ENCODE data around the gene TMEM50B.
A peak's percentile ranks its signal among the peaks of the same experiment; 100 is the strongest.
"Not testable (repeated sequence)": the region's sequence is repeated elsewhere in the genome, so short reads cannot be mapped to it uniquely, and the experiment has no call there.

The TMEM50B gene

DNA sequence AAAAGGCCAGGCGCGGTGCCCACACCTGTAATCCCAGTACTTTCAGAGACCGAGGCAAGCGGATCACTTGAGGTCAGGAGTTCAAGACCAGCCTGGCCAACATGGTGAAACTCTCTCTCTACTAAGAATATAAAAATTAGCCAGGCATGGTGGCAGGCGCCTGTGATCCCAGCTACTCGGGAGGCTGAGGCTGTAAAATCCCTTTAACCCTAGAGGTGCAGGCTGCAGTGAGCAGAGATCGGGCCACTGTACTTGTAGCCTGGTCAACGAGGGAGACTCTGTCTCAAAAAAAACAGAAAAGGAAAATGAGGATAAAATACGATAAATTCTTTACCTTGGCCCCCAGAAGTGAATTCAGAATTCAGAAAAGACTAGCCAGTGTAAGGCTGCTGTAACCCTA, 1.6 kb downstream of the TMEM50B start:
- no peak for DNase-seq
- no peak for ATAC-seq

DNA sequence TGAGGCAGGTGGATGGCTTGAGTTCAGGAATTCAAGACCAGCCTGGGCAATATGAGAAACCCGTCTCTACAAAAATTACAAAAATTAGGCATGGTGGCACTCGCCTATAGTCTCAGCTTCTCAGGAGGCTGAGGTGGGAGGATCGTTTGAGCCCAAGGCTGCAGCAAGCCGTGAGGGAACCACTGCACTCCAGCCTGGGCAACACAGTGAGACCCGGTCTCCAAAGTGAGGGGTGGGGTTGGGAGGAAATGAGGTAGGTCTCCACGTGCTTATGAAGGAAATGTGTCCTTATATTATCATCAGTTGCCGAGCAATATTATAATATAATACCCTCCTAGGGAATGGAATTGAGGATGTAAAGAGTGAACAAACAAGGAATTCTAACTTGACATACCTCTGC, 2.7 kb downstream of the TMEM50B start:
- ATAC-seq, result no peak
- no peak for DNase-seq

DNA sequence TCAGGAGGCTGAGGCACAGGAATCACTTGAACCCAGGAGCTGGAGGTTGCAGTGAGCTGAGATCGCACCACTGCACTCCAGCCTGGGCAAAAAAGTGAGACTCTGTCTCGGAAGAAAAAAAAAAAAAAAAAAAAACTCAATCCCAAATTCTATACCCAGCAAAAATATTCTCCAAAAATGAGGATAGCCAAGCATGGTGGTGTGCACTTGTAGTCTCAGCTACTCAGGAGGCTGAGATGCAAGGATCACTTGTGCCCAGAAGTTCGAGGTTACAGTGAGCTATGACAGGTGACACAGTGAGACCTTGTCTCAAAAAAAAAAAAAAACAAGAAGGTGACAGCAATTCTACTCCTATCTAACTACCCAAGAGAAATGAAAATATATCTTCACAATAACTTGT, 6.4 kb downstream of the TMEM50B start:
- ATAC-seq (no peak), DNase-seq (no peak)

DNA sequence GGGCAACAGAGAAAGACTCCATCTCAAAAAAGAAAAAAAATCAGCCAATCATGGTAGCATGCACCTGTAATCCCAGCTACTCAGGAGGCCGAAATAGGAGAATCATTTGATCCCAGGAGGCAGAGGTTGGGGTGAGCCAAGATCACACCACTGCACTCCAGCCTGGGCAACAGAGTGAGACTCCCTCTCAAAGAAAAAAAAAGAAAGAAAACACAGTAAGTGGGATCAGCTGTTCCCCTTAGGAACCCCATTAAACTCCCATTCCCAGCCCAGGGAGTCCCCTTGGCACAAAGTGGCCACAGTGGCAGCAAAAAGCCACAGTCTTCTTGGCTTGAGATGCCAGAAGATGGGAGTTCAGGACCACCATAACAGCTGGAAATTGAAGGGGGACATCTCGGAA, 9.1 kb downstream of the TMEM50B start:
- ATAC-seq (no peak), DNase-seq (no peak)

DNA sequence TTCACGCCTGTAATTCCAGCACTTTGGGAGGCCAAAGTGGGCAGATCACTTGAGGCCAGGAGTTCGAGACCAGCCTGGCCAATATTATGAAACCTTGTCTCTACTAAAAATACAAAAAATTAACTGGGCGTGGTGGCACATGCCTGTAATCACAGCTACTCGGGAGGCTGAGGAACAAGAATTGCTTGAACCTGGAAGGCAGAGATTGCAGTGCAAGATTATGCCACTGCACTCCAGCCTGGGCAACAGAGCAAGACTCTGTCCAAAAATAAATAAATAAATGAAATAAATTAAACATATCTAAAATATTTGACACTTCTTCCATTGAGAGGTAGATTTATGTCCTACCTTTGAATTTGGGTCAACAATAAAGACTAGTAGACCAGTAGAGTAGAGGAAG, 10.6 kb downstream of the TMEM50B start:
- not testable (repeated sequence) for DNase-seq, ATAC-seq

DNA sequence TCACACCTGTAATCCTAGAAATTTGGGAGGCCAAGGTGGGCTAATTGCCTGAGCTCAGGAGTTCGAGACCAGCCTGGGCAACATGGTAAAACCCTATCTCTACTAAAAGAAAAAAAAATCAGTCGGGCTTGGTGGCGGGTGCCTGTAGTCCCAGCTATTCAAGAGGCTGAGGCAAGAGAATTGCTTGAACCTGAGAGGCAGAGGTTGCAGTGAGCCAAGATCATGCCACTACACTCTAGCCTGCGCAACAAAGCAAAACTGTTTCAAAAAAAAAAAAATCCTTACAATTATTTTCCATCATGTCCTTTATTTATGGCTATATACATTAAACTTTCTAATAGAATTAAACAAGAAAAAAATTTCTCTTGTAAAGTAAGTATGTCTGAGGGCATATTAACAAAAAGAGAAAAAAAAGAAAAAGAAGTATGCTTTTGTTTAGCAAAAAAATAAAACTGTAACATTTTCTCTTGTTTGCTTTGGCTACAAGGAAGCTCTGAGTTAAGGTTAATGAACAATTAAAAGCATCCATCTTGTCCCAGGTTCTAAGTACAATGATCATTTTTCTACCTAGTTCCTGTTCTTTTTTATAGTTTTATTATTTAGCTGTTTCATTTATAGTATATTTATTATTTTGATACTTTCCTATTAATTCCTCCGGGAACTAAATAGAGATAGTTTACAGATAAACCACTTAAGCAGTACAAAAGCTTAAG, 18.1 kb downstream of the TMEM50B start:
- ATAC-seq, result no peak
- no peak for DNase-seq

DNA sequence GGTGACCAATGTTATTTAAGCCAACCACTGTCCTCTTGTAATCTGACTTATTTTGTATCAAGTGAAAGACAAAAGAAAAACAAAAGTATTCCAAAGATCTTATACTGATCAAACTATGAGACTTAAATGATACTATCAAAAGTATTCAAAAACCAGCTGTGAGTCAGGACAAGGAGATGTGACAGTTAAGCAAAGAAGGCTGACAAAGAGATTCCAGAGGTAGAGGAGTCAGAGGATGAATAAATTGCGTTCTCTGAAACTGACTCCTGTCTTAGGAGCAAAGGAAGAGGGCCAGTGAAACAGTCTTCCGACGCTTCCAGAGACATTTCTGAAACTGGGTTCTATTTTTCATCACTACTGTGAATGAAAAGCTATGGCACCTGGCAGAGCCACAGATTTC, 20.9 kb downstream of the TMEM50B start:
- no peak for ATAC-seq
- no peak for DNase-seq

DNA sequence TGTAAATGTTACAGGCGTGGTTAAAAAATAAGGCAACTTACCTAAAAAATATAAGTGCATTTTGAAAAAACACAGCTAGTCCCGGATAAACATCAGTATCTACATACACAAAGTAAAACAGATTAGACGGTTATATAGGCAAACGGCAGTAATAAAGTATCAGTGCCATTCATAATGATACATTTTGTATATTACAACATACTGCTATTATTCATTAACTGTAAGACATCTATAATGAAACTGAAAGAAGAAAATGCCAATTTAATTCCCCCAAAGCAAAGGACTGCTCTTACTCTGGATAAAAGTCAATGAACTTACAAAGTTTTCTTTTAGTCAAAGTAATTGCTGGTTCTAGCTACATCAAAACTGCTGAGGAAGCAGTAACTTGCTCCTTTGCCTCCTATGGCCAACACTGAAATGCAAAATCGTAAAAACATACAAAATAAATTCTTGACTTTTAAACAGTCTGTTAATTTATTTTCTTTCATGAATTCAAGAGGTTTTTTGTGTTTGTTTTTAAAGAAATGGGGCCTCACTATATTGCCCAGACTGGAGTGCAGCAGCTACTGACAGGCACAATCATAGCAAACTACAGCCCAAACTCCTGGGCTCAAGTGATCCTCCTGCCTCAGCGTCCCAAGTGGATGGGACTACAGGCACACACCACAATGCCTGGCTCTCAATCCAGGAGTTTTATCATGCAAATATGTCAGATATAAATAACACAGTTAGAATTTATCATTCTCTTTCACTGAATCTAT, 23.9 kb downstream of the TMEM50B start:
- no peak for DNase-seq
- ATAC-seq, result no peak

DNA sequence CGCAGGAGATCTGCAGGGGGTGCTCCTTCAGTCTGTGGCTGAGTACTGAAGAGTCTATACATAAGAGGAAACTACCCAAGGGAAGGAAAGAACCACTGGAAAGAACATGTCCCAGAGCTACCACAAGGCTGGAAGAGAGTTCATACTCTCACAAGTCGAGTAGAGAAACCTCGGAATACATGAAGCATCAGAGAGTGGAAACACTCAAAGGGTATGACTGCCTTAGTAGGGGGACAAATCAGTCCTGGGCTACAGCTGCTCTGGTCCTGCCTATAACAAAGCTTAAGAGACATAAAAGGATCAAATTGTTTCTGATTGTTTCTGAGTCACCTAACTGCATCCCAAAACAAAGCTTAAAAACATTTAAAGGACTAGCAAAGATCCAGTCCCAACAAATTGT, 27.4 kb downstream of the TMEM50B start:
- DNase-seq (no peak), ATAC-seq (peak; percentile 57)

DNA sequence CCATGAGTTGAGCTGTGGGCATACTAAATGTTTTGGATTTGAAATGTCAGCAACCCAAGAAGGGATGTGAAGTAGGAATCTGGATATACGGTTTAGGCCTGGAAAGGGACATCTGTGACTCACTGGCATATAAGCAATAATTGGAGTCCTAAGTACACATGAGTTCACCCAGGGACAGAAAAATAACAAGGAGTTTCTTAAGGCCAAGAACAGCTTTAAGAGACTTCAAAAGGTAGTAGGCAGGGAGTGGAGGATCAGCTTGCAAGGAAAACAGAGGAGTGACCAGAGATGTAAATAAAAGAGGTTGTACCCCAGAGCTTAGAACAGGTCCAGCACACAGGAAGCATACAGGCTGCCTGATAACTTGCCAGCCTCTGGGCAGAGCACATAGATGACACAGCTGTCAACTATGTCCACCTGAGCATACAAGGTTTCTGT, 28.1 kb downstream of the TMEM50B start:
- no peak for DNase-seq
- no peak for ATAC-seq

DNA sequence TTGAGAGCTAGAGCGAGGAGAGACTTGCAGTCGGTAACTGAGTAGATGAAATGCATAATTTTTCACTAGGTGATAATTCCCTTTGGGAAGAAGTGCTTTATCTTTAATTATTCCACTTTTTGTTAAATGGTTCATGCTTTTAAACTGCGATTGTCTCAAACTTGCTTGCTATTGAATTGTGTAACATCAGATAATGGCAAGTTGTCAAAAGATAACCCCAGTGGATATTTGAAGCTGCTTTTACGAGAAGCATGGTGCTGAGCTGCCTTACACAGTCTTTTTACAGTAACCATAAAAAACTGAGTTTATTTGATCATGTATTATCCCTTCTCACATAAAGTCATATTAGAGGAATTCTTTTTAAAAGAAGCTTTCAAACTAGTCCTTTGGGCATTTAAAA, 30.2 kb downstream of the TMEM50B start:
- ATAC-seq, result no peak
- no peak for DNase-seq

DNA sequence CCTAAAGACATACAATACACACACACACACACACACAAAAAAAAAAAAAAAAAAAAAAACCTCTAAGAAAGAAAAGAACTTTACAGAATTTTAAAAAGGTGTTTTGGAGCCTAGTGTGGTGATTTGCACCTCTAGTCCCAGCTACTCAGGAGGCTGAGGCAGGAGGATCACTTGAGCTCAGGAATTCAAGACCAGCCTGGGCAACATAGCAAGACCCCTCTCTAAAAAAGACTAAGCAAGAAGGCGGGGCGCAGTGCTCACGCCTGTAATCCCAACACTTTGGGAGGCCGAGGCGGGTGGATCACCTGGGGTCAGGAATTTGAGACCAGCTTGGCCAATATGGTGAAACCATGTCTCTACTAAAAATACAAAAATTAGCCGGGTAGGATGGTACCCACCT, 33.2 kb downstream of the TMEM50B start:
- ATAC-seq, result not testable (repeated sequence)

DNA sequence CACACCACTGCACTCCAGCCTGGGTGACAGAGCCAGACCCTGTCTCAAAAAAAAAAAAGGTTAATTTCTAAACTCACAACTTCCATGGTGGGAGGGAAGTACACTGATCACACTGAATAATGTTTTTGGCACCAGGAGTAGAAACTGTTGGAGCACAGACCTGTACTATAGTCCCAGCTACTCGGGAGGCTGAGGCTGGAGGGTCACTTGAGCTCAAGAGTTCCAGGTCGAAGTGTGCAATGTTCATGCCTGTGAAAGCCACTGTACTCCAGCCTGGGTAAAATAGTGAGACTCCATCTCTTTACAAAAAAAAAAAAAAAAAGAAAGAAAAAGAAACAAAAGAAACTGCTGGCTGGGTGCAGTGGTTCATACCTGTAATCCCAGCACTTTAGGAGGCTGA, 35.3 kb downstream of the TMEM50B start:
- DNase-seq (no peak), ATAC-seq (no peak)

More for the DNA sequence above, 33.2 kb downstream of the TMEM50B start:
- DNase-seq, result not testable (repeated sequence)

DNA sequence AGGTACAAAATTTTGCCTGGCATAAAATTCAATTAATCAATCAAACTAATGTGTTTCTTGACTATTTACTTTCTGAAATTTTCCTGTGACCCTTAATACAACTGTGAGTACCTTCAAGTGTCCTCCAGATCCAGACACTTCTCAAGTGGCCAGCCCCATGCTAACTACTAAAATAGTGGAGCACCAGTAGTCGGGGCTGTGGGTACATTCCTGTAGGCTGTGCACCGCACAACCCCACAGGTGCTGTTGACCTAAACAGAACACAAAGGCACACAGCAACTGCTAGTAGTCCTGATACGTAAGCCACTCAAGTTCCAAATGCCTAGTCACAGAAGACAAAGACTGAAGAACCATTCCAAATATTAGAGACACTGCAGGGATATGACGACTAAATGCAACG, 36.6 kb downstream of the TMEM50B start:
- no peak for ATAC-seq
- no peak for DNase-seq

DNA sequence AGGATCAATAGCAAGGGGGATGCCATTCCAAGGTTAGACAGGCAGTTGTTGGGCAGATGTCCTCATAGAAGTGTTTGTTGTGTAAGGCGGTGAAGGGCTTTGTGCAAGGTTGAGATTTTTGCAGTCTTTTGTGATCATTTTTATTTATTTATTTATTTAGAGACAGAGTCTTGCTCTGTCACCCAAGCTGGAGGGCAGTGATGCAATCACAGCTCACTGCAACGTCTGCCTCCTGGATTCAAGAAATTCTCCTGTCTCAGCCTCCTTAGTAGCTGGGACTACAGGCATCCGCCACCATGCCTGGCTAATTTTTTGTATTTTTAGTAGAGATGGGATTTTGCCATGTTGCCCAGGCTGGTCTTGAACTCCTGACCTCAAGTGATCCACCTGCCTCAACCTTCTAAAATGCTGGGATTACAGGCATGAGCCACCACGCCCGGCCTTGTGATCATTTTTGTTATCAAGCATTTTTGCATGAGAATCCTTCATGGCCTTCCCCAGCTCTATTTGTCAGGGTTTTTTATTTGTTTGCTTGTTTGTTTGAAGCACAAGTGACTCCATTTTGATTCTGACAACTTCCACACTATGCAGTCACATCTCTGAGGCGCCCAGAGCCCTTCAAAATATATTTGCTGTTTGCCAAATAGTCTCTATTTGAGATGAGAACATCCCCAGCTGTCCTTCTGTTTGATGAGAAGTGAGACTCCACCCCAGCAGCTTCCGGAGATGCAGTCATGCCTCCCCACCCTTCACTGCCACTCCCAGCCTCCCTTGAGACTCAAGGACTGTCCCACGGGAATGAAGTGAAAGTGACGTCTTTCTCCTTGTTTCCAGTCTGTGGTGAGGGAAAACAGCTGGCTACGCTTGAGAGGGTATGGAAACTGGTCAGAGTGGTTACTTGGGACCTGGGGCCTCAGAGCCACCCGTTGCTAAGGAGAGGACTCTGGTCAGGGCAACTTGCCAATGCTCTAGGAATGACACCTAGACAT, 38.0 kb downstream of the TMEM50B start:
- ATAC-seq (peak; percentile 49), DNase-seq (peak; percentile 13)

DNA sequence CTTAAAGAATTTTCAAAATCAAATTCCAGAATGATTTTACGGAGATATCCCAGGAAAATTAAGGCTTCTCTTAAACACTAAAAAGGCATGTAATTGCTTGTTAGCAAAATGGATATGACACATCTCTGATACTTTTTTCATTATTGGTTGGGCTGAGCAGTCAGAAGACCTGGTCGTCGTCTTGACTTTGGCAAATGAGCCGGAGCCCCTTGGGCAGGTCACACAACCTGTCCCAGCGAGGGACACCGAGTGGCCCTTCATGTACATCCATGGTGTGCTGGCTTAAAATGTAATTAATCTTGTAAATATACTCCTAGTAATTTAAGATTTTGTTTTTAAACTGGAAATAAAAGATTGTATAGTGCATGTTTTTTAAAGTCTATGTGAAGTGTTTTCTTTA, 42.6 kb downstream of the TMEM50B start:
- DNase-seq (no peak), ATAC-seq (no peak)

DNA sequence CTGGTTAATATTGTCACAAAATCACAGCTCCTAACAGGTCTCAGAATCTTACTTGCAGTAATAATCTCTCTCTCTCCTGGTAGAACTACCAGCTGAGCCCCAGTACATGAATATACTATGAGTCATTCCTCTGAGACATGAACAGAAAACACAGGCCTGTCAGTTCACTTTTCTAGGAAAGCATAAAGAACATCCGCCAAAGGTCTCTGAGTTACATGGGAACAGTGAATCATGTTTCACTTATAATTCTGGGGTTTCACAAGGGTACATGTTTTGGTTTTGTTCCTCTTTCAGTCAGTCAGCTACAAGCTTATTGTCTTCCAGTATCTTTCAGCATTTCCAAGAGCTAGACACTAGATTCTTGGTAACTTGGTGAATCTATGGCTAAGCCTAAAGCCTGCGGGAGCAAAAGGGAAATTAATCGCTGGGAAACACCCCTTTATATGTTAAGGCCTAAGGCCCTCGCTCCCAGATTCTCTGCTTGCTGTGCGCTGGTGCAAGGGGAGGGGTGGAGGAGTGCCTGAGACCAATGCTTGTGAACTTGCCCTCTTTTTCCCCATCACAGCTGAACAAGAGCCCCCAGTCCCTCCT, 44.9 kb downstream of the TMEM50B start:
- ATAC-seq (peak; percentile 98), DNase-seq (peak; percentile 31)

DNA sequence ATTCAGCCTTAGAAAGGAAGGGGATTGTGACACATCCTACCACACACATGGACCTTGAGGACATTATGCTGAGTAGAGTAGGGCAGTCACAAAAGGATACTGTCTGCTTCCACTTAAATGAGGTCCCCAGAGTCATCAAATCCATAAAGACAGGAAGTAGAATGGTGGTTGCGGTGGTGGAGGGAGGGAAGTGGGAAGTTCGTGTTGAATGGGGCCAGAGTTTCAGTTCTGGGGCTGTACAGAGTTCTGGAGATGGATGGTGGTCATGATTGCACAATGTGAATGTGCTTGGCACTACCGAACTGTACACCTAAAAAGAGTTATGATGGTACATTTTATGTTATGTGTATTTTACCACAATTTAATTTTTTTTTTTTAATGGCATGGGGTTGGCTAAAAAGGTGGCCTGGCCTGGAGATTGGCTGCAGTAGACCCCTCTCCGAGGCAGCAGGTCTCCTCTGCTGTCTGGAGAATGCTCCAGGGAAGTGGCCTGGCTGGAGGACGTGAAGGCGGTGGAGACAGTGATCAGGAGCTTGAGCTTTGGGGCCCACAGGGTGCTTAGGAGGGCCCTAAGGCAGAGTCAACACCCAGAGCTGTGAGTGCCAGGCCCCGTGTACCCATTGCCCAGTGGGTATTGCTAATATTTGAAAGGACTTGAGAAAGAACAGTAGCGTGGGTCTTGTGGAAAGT, 46.2 kb downstream of the TMEM50B start:
- DNase-seq, result no peak
- ATAC-seq, result no peak

DNA sequence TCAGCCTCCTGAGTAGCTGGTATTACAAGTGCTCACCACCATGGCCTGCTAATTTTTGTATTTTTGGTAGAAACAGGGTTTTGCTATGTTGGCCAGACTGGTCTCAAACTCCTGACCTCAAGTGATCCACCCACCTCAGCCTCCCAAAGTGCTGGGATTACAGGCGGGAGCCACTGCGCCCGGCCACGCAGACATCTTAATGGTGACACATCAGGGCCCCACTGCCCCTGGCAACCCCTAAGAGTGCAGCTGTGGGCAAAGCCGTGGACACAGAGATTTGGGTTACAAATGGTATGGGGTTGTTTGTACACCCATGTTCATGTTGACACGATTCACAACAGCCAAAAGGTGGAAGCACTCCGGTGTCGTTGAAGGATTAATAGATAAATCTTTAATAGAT, 46.8 kb downstream of the TMEM50B start:
- no peak for ATAC-seq
- DNase-seq, result no peak

DNA sequence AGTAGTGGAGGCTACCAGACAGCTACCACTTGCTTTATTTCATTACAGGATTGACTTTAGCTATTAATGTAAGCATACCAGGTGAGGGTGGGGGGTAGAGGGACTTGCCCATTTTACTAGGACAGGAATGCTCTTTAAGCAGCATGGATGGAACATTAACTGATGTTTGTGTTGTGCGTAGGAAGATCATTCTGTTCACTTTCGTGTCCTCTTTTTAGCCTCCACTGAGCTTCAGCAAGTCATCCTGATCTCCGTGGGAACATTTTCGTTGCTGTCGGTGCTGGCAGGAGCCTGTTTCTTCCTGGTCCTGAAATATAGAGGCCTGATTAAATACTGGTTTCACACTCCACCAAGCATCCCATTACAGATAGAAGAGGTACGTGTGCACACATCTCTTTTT, 47.3 kb downstream of the TMEM50B start:
- no peak for DNase-seq

DNA sequence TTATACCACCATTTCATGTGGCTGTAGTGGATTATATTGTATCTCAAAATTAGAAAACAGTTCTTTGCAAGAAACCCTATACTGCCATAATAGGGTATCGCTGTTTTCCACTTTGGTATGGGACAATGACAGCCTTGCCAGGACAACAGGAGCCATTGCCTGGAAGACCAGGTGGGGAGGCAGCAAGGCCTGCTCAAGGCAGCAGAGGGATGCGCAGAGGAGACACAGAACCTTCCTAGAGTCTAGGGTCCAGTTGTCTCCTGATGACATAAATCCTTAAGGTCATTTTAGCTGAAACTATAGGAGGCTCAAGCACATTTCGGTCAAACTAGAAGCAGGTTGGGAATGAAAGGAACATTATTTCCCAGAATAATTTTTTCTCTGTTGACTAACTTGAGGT, 48.9 kb downstream of the TMEM50B start:
- ATAC-seq (no peak), DNase-seq (no peak)

More for the DNA sequence above, 47.3 kb downstream of the TMEM50B start:
- no peak for ATAC-seq

DNA sequence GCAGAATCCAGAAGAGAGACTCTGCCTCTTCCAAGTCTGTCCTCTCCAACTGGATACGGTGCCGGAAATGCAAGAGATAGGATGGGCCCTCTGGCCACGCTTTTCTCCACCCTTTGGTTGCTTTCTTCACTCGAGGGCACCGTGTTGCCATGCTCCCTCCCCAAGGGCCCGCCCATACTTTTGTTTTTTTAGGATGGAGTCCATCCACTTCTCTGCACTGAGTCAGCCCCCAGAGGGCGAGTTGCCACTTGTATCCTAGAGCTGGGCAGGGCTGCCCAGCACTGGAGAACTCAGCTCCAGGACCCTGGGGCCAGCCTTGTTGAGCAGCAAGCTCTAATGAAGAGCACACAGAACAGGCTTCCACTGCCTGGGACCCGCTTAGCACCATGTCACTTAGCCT, 51.1 kb downstream of the TMEM50B start:
- ATAC-seq (no peak), DNase-seq (no peak)

All from stimulated activated naive CD8-positive, alpha-beta T cell treated with anti-CD3 and anti-CD28 coated beads, Interleukin-15, Interleukin-2, amounts not matched to agents 100 U/mL and 50 U/mL, for 24 hours (primary cell).